GM12892 (cell line): ENCODE data around the gene ZNF428.

ENCODE experiments used
- POLR2A ChIP-seq: IDR thresholded peaks from 2 replicates; pipeline ENCODE4 v1.6.1; 2011; ENCODE audit warnings: low read depth, low read length, control low read depth
- POLR2AphosphoS5 ChIP-seq: IDR thresholded peaks from 2 replicates; pipeline ENCODE4 v1.6.1; 2011; ENCODE audit warnings: low read depth, low read length, control low read depth
- TAF1 ChIP-seq: IDR thresholded peaks from 2 replicates; pipeline ENCODE4 v1.6.1; 2011; ENCODE audit warnings: low read depth, mild to moderate bottlenecking, control low read depth, low read length, borderline replicate concordance

- no peak for TF ChIP-seq TAF1
- TF ChIP-seq POLR2AphosphoS5 = no peak
- no peak for TF ChIP-seq POLR2A
Measured at GRCh38 chr19:43620061-43621001, 902 bp upstream of the ZNF428 start.
